GM12801 (cell line): ENCODE results near the gene CHN1.

Experiments used
- TF ChIP-seq, protein P1 (sequence below): IDR thresholded peaks from one replicate; pipeline ENCODE4 v1.5.1; 2011; ENCODE audit warnings: control low read depth; ENCODE audit not compliant: insufficient read length; ENCODE audit errors: extremely low read depth

The CHN1 gene

DNA sequence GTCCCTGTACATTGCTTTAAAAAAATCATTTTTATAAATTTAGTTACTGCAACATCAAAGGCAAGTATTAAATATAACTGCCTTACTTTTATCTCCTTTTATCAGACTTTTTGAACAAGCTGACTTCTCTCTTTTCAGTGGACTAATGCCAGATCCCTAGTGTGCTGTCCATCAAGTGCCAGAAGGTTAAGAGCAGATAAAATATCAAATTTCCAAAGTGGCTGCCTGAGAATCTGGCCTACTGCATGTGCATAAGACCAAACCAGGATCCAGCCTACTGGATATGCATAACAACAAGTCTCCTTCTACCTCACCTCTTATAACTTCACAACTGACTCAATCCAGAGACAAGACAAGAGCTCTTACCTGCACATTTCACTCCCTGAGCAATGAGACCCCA, 181.1 kb downstream of the CHN1 start:
- TF ChIP-seq, protein P1, sequence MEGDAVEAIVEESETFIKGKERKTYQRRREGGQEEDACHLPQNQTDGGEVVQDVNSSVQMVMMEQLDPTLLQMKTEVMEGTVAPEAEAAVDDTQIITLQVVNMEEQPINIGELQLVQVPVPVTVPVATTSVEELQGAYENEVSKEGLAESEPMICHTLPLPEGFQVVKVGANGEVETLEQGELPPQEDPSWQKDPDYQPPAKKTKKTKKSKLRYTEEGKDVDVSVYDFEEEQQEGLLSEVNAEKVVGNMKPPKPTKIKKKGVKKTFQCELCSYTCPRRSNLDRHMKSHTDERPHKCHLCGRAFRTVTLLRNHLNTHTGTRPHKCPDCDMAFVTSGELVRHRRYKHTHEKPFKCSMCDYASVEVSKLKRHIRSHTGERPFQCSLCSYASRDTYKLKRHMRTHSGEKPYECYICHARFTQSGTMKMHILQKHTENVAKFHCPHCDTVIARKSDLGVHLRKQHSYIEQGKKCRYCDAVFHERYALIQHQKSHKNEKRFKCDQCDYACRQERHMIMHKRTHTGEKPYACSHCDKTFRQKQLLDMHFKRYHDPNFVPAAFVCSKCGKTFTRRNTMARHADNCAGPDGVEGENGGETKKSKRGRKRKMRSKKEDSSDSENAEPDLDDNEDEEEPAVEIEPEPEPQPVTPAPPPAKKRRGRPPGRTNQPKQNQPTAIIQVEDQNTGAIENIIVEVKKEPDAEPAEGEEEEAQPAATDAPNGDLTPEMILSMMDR, result no peak

DNA sequence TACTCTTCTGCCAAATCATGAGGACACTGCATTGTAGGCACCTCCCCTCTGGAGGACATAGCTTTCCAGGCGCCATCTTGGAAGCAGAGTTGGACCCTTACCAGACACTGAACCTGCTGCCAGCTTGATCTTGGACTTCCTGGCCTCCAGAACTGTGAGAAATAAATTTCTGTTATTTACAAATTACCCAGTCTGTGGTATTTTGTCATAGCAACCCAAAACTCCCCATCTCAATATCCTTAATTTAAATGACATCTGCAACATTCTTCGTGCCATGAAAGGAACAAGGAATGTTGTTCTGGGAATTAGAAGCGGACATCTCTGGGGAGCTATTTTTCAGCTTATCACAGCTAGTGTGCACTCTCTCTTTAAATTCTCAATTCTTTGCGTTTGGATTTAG, 183.6 kb downstream of the CHN1 start:
- TF ChIP-seq, protein P1, result no peak

DNA sequence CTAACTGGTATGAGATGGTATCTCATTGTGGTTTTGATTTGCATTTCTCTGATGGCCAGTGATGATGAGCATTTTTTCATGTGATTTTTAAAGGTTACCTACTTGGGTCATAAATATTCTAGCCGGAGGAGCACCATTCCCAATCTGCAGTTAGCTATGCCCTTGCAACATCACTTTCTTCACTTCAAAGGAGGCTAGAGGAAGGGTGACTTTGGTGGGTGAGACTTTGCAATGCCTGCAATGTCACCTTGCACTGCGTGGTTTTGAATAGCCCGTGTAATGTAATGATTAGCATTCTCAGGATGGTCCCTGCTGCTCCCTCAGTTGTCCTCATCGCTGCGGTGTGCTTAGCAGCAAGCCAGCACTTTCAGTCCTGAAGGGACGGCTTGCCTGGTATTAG, 184.8 kb downstream of the CHN1 start:
- TF ChIP-seq, protein P1, result no peak

DNA sequence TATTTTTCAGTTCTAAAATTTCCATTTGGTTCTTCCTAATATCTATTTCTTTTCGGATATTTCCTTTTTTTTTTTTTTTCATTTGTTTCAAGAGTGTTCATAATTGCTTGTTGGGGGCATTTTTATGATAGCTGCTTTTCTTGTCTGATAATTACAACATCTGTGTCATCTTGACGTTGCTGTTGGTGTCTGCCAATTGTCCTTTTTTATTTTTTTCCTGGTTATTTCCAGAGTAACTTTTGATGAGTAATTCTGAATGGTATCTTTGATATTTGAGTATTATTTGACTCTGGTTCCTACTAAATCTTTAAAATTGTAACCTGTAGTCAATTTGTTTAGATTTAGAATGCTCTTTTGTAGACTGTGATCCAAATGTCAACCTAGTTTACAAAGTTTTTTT, 189.7 kb downstream of the CHN1 start:
- TF ChIP-seq, protein P1, result no peak

DNA sequence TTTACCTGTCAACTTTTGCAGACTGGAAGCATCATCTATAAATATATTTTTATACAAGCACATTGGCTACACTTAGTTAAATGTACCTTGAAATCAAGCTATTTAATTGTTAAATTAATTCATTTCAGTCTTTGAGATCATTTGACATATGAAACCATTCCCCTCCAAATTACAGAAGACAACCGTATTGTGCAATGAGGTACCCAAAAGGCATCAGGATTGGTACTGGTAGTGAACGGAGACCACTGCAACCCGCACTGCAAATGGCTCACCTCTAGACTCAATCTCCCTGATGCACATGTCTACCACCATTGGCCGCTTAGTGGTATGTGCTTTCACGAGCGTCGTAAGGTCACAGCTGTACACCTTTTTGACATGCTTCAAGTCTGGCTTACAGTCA, 193.1 kb downstream of the CHN1 start:
- TF ChIP-seq, protein P1, result no peak

DNA sequence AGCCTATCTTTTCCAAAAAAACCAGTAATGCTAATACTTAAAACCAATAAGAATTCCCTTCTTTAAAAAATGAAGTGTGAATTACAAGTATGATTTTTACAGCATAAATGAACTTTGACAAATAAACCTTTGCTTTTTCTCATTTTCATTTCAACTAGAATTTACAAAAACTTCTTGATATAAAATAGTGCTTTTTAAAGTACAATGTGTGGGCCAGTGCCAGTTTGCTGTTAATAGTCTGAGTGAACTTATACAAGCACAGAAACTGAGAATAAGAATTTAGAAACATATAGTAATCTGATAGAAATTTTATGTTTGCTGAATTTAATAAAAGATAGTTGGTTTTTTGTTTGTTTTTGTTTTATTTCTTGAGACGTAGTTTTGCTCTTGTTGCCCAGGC, 197.2 kb downstream of the CHN1 start:
- TF ChIP-seq, protein P1, result no peak

DNA sequence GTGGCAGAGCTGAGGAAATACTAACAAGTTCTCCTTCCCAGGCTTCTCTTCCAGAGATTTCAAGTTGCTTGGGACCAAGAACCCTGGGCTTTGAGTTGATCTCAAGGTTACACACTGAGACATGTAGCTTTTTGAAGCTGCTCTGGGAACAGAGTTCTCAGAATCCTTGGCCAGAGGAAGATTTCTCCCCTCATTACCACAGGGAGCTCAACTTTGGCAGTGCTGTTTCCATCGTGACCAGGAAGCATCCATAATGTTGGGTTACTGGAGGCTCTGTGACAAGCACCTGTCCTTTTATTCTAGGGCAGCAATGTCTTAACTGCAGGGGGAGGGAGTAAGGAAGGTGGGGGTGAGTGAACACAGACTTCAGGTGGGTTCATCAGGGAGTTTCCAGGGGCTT, 199.4 kb downstream of the CHN1 start:
- TF ChIP-seq, protein P1, result no peak

DNA sequence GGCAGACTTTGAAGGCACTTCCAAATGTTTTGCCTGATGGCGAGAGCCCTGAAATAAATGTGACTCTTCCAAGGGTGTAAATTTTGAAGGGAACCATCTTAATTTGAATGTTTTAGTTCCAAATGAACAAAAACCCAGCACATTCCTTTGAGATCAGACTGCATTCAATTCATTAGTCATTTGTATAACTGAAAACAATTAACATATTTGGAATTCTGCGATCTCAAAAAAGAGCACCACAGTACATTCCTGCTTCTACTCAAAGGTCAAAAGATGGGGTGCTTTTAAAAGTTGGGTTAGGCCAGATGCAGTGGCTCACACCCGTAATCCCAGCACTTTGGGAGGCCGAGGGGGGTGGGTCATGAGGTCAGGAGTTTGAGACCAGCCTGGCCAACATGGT, 202.7 kb downstream of the CHN1 start:
- TF ChIP-seq, protein P1, result no peak
